Activated B cell treated with CpG ODN at 0.5 μM for 24 hours (primary cell): ENCODE results near the gene VWCE. TPM values are rescaled to one million over a fixed set of nuclear protein-coding genes. Genes with fewer than 3 reads are reported as not detected.

Experiments used
- ATAC-seq: fragments of 200-7000 bp; cut with Tn5 transposase; one replicate; pipeline ENCODE4 v1.10.0; 2021; ENCODE audit warnings: low read depth, mild to moderate bottlenecking, moderate library complexity
- CTCF ChIA-PET: fragments of 350-600 bp; sonication (Branson Sonifier 250); formaldehyde crosslinking; loops from one replicate; lab custom pipeline; 2021; ENCODE audit warnings: antibody characterized with exemption; lab: Charles Lee
- POLR2A ChIA-PET: fragments of 350-600 bp; sonication (Branson Sonifier 250); formaldehyde crosslinking; loops from one replicate; lab custom pipeline; 2021; ENCODE audit warnings: antibody characterized with exemption; lab: Charles Lee
- DNase-seq: peaks from one replicate; pipeline ENCODE4 v3.0.0; 2022
- H3K27ac Mint-ChIP-seq: one replicate; pipeline ENCODE4 v1.8.0; 2020; ENCODE audit warnings: mixed read lengths
- H3K27me3 Mint-ChIP-seq: one replicate; pipeline ENCODE4 v1.8.0; 2021; ENCODE audit warnings: mixed read lengths
- H3K36me3 Mint-ChIP-seq: one replicate; pipeline ENCODE4 v1.8.0; 2021; ENCODE audit warnings: low read depth, mixed read lengths
- H3K4me1 Mint-ChIP-seq: one replicate; pipeline ENCODE4 v1.8.0; 2021; ENCODE audit warnings: mixed read lengths
- H3K4me3 Mint-ChIP-seq: one replicate; pipeline ENCODE4 v1.8.0; 2020; ENCODE audit warnings: mild to moderate bottlenecking, mixed read lengths
- H3K9me3 Mint-ChIP-seq: one replicate; pipeline ENCODE4 v1.8.0; 2020; ENCODE audit warnings: mixed read lengths
- CTCF ChIP-seq: fragments of 200-600 bp; IDR thresholded peaks from one replicate; pipeline ENCODE4 v1.8.0; 2022; ENCODE audit warnings: antibody characterized with exemption, mild to moderate bottlenecking
- intact Hi-C: fragments of 100-400 bp; cut with micrococcal nuclease; formaldehyde crosslinking; loops from one replicate; pipeline ENCODE4 v1.15.1; 2024
- total RNA-seq: library from RNA; stranded (reverse); gene quantifications from 2 replicates; pipeline ENCODE4 v1.2.3, GENCODE V29; 2022

The VWCE gene
- total RNA-seq, 1 donor from 2014 or later = 1.3 TPM

DNA sequence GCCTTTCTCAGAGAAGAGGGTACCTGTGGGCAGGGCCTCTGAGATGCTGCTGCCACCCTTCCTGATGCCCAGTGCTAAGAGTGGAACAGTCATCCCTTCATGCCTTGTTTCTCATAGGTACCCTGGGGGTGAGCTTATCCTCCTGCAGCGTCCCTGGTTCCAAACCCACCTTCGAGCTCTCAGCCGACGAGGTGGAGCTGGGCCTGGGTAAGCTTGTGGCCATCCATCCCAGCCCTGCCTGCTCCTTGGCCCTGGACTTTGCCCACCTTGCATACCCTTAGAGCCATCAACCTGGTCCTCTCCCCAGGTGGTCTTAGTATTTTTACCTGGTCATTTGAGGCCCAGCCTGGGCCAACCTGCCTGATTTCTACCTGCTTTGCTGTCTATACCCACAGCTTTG lies 46.6 kb upstream of the VWCE start:
- intact Hi-C loops = no loop called here
- H3K27me3 Mint-ChIP-seq = no peaks in the 10 kb centered on the region
- H3K4me1 Mint-ChIP-seq = peaks cover 30% of the 10 kb centered on the region
- no peak for DNase-seq
- no peak for TF ChIP-seq CTCF
- POLR2A ChIA-PET = interaction anchor here (1.0 to 10.1 kb wide), 5 partner anchors 16 to 50 kb away, joined by 3 to 224 read pairs (median 4); partner anchors contain the start of genes CYB561A3, TMEM138 and TMEM216
- CTCF ChIA-PET = interaction anchor here (1.0 to 10.1 kb wide), 2 partner anchors 20 to 46 kb away, joined by 3 to 561 read pairs; partner anchors contain the start of genes CYB561A3, TMEM138 and TMEM216
- no peak overlapping the region for H3K27ac Mint-ChIP-seq
- no peaks in the 10 kb centered on the region for H3K9me3 Mint-ChIP-seq
- peaks cover 40% of the 10 kb centered on the region for H3K36me3 Mint-ChIP-seq
- H3K4me3 Mint-ChIP-seq = no peak overlapping the region
- ATAC-seq = no peak

DNA sequence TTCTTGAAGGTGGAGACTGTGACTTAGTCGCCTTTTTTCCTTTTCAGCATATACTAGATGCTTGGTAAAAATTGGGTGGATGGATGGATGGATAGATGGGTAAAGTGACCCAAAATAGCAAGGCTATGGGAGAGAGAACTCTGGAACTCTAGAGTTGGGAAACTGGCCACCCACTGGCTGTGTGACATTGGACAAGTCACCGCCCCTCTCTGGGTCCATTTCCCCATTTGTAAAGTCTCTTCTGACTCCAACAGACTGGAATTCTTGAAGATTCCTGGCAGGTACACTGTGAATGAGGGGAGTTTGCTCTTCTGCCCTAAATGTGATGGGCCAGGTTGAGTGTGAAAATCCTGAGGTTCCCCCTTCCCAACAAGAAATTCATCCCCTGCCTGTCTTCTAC lies 45.9 kb upstream of the VWCE start:
- no peaks in the 10 kb centered on the region for H3K27me3 Mint-ChIP-seq
- no peak overlapping the region for H3K27ac Mint-ChIP-seq
- H3K4me3 Mint-ChIP-seq = no peak overlapping the region
- peaks cover 32% of the 10 kb centered on the region for H3K36me3 Mint-ChIP-seq
- ChIA-PET CTCF (interaction anchor here (10.1 kb wide), 1 partner anchor 46 kb away, joined by 561 read pairs; the partner anchor contains the start of gene TMEM216), POLR2A (interaction anchor here (1.0 to 10.1 kb wide), 3 partner anchors 16 to 51 kb away, joined by 3 to 224 read pairs (median 4); partner anchors contain the start of genes CYB561A3, TMEM138 and TMEM216)
- no peaks in the 10 kb centered on the region for H3K9me3 Mint-ChIP-seq
- intact Hi-C loops = no loop called here
- H3K4me1 Mint-ChIP-seq = peaks cover 32% of the 10 kb centered on the region
- no peak for TF ChIP-seq CTCF
- DNase-seq (no peak), ATAC-seq (no peak)

- Mint-ChIP-seq H3K4me3 (no peak overlapping the region), H3K4me1 (peaks cover 32% of the 10 kb centered on the region), H3K9me3 (no peaks in the 10 kb centered on the region), H3K27ac (no peak overlapping the region), H3K27me3 (no peaks in the 10 kb centered on the region), H3K36me3 (peaks cover 25% of the 10 kb centered on the region)
- no peak for TF ChIP-seq CTCF
- ATAC-seq = no peak
- ChIA-PET POLR2A (interaction anchor here (1.8 to 10.1 kb wide), 3 partner anchors 17 to 46 kb away, joined by 12 to 224 read pairs (median 13); partner anchors contain the start of genes CYB561A3 and TMEM138), CTCF (interaction anchor here (0.6 to 10.1 kb wide), 3 partner anchors 23 to 450 kb away, joined by 3 to 561 read pairs (median 126); partner anchors contain the start of genes CYB561A3, TMEM138 and TMEM216)
- intact Hi-C loops = no loop called here
- no peak for DNase-seq
Observed at GRCh38 chr11:61339490-61339878, 44.4 kb upstream of the VWCE start.

GRCh38 chr11:61338783-61339489 lies 43.8 kb upstream of the VWCE start:
- ATAC-seq = no peak
- CTCF ChIA-PET = interaction anchor here (0.6 to 10.1 kb wide), 6 partner anchors 9 to 450 kb away, joined by 3 to 561 read pairs (median 17); partner anchors contain the start of genes CYB561A3, TMEM138 and TMEM216
- DNase-seq = no peak
- Mint-ChIP-seq H3K4me1 (peaks cover 34% of the 10 kb centered on the region), H3K9me3 (no peaks in the 10 kb centered on the region), H3K4me3 (no peak overlapping the region), H3K36me3 (peaks cover 25% of the 10 kb centered on the region), H3K27me3 (no peaks in the 10 kb centered on the region), H3K27ac (no peak overlapping the region)
- intact Hi-C loops = no loop called here
- TF ChIP-seq CTCF = no peak
- POLR2A ChIA-PET = interaction anchor here (1.8 to 10.1 kb wide), 3 partner anchors 17 to 47 kb away, joined by 12 to 224 read pairs (median 13); partner anchors contain the start of genes CYB561A3 and TMEM138
